ENCODE data around the gene SMIM41.
A peak's percentile ranks its signal among the peaks of the same experiment; 100 is the strongest.

The SMIM41 gene

GRCh38 chr12:52067081-52067374, 12.5 kb upstream of the SMIM41 start:
- Histone ChIP-seq H3K9me3 (ENCODE audit: control insufficient read depth in 2 of 2, low read length in 2 of 2) (no peaks in the 10 kb centered on the region), H3K4me3 (ENCODE audit: low read length in 2 of 2) (no peak overlapping the region), H3K27me3 (ENCODE audit: control insufficient read depth in 1 of 2, insufficient read depth in 2 of 2, low read length in 2 of 2) (no peaks in the 10 kb centered on the region), H3K9ac (ENCODE audit: low read length in 2 of 2) (no peak overlapping the region), H3K4me1 (ENCODE audit: control insufficient read depth, insufficient read depth, low read length) (peaks cover 36% of the 10 kb centered on the region), H3K36me3 (ENCODE audit: control insufficient read depth in 2 of 2, insufficient read depth in 2 of 2, low read length in 2 of 2) (no peaks in the 10 kb centered on the region), H3K27ac (ENCODE audit: low read length) (no peak overlapping the region)

DNA sequence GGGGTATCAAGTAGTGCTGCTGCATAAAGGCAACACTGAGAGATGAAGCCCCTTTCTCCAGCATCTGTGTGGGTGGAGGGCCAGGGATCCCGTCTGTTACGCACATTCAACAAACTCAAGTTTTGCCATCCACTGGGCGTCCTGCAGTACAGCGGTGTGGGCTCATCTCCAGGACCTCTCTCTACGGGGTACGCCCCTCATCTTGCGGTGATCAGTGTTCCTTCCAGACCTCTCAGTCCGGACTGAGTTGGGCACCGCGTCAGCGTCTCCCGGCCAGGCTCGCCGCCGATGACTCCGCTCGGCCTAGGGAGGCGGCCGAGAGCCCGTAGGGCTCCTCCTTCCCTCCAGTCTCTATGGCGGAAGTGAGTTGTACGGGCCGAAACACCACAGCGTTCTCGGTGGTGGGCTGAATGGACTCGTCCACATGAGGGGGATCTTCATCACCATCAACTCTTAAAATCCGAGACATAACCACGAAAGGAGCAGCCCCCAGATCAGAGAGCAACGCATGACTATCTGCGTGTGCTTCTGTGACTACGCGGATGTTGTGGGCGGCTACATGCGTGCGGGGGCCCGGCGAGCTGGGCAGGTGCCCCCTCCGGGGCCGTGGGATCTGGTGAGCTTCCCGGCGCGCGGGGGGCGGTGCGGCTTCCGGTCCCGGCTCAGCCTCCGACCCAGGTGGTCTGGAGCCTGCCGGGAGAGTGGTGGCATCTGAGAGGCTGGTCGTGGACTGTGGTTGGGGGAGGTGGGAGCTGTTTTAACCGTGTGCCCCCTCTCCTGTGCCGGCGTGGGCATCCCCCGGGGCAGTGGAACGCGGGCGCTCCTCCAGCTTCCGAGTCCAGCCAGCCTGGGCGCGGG, 9.9 kb upstream of the SMIM41 start, which contains the start of gene ATG101:
TSS of gene ATG101 (plus strand) at position 652 of the 858 bp plus-strand sequence. CDS start 3,673 bp downstream, outside the sequence.
- no peaks in the 10 kb centered on the region for H3K9me3 ChIP-seq (ENCODE audit: control insufficient read depth in 2 of 2, low read length in 2 of 2)
- H3K27me3 ChIP-seq (ENCODE audit: control insufficient read depth in 1 of 2, insufficient read depth in 2 of 2, low read length in 2 of 2) = no peaks in the 10 kb centered on the region
- H3K27ac ChIP-seq (ENCODE audit: low read length) = peak within 1 kb of the TSS; percentile 91
- H3K9ac ChIP-seq (ENCODE audit: low read length in 2 of 2) = peak within 1 kb of the TSS; percentile 86 to 87
- peak within 1 kb of the TSS; percentile 76 to 98 for H3K4me3 ChIP-seq (ENCODE audit: low read length in 2 of 2)
- peaks cover 23% of the 10 kb centered on the region for H3K4me1 ChIP-seq (ENCODE audit: control insufficient read depth, insufficient read depth, low read length)
- peaks cover 13 to 15% of the 10 kb centered on the region in 2 donors for H3K36me3 ChIP-seq (ENCODE audit: control insufficient read depth in 2 of 2, insufficient read depth in 2 of 2, low read length in 2 of 2)

DNA sequence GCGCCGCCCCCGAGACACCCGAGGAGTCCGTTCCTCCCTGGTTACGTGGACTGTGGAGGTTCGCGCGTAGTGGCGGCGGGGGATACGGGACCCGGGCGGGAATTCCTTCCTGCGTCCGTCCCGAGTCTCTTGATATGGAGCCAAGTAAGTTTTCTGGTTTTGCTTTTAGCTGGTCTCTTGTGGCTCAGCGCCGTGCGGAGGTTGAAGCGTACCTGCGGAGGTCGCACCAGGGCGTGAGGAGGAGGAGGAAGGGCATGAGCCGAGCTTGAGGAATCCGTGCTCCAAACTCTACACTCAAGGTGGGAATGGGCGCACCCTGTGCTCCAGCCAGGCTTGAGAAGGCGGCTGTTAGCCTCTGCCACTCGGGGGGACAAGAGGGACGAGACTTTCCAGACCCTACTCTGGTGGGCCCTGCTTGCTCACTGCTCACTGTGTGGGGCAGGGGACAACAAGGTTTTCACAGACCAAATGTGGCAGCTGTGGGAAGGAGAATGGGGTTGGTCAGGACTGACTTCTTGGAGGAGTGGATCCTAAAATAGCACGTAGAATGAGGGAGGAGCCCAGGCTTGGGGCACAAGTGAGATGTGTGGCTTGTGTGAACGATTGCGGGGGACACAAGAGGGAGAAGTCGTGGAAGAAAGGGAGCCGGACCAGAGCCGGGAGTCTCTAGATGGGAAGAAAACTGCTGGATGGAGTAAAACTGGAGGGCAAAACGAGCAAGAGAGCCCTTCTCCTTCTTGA, 9.1 kb upstream of the SMIM41 start:
- Histone ChIP-seq H3K27me3 (ENCODE audit: control insufficient read depth in 1 of 2, insufficient read depth in 2 of 2, low read length in 2 of 2) (no peaks in the 10 kb centered on the region), H3K4me1 (ENCODE audit: control insufficient read depth, insufficient read depth, low read length) (peaks cover 22% of the 10 kb centered on the region), H3K36me3 (ENCODE audit: control insufficient read depth in 2 of 2, insufficient read depth in 2 of 2, low read length in 2 of 2) (peaks cover 18 to 19% of the 10 kb centered on the region in 2 donors), H3K9ac (ENCODE audit: low read length in 2 of 2) (peak overlapping the region; percentile 86 to 87), H3K27ac (ENCODE audit: low read length) (peak overlapping the region; percentile 91), H3K9me3 (ENCODE audit: control insufficient read depth in 2 of 2, low read length in 2 of 2) (no peaks in the 10 kb centered on the region), H3K4me3 (ENCODE audit: low read length in 2 of 2) (peak overlapping the region; percentile 76 to 98)

GRCh38 chr12:52073531-52074381, 5.7 kb upstream of the SMIM41 start:
- Histone ChIP-seq H3K36me3 (ENCODE audit: control insufficient read depth in 2 of 2, insufficient read depth in 2 of 2, low read length in 2 of 2) (peaks cover 39 to 47% of the 10 kb centered on the region in 2 donors), H3K9me3 (ENCODE audit: control insufficient read depth in 2 of 2, low read length in 2 of 2) (no peaks in the 10 kb centered on the region), H3K27me3 (ENCODE audit: control insufficient read depth in 1 of 2, insufficient read depth in 2 of 2, low read length in 2 of 2) (no peaks in the 10 kb centered on the region), H3K4me3 (ENCODE audit: low read length in 2 of 2) (no peak overlapping the region), H3K9ac (ENCODE audit: low read length in 2 of 2) (no peak overlapping the region), H3K27ac (ENCODE audit: low read length) (no peak overlapping the region), H3K4me1 (ENCODE audit: control insufficient read depth, insufficient read depth, low read length) (peaks cover 22% of the 10 kb centered on the region)

DNA sequence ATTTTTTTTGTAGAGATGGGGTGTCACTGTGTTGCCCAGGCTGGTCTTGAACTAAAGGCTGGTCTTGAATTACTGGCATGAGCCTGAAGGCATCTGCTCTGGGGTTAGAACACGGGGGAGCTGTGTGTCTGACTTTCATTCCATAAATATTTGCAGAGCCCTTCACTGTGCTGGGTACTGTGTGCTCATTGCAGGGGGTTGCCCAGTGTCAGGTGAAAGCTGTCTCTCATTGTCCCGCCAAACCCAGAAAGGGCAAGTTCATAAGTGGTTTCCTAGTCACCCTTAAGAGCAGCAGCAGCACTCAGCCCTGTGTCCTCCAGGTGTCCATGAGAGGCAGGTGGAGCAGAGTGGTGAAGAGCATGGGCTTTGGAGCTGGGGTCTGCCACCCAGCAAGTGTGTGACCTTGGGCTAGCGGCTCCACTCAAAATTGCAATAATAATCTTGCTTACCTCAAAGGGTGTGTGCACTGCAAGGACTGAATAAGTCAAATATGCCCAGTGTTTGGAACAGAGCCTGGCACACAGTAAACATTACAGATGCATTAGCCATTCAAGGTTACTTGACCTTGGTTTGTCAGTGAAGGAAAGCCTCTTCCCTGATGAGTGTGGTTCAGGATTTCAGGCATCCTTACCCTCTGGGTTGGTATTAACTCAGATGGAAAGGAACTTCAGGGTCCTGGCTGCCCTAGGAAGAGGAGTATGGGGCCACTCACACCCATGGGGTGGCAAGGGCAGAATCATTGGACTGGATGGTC, 4.4 kb upstream of the SMIM41 start:
- Histone ChIP-seq H3K4me1 (ENCODE audit: control insufficient read depth, insufficient read depth, low read length) (peaks cover 14% of the 10 kb centered on the region), H3K4me3 (ENCODE audit: low read length in 2 of 2) (no peak overlapping the region), H3K9ac (ENCODE audit: low read length in 2 of 2) (peak overlapping the region in 1 of 2 donors; percentile 21), H3K27ac (ENCODE audit: low read length) (no peak overlapping the region), H3K27me3 (ENCODE audit: control insufficient read depth in 1 of 2, insufficient read depth in 2 of 2, low read length in 2 of 2) (no peaks in the 10 kb centered on the region), H3K9me3 (ENCODE audit: control insufficient read depth in 2 of 2, low read length in 2 of 2) (no peaks in the 10 kb centered on the region), H3K36me3 (ENCODE audit: control insufficient read depth in 2 of 2, insufficient read depth in 2 of 2, low read length in 2 of 2) (peaks cover 40 to 47% of the 10 kb centered on the region in 2 donors)

DNA sequence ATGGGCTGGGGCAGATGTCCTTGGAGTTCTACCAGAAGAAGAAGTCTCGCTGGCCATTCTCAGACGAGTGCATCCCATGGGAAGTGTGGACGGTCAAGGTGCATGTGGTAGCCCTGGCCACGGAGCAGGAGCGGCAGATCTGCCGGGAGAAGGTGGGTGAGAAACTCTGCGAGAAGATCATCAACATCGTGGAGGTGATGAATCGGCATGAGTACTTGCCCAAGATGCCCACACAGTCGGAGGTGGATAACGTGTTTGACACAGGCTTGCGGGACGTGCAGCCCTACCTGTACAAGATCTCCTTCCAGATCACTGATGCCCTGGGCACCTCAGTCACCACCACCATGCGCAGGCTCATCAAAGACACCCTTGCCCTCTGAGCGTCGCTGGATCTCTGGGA, 2.7 kb upstream of the SMIM41 start:
- Histone ChIP-seq H3K4me3 (ENCODE audit: low read length in 2 of 2) (no peak overlapping the region), H3K4me1 (ENCODE audit: control insufficient read depth, insufficient read depth, low read length) (peaks cover 10% of the 10 kb centered on the region), H3K36me3 (ENCODE audit: control insufficient read depth in 2 of 2, insufficient read depth in 2 of 2, low read length in 2 of 2) (peaks cover 40 to 47% of the 10 kb centered on the region in 2 donors), H3K27me3 (ENCODE audit: control insufficient read depth in 1 of 2, insufficient read depth in 2 of 2, low read length in 2 of 2) (no peaks in the 10 kb centered on the region), H3K9me3 (ENCODE audit: control insufficient read depth in 2 of 2, low read length in 2 of 2) (no peaks in the 10 kb centered on the region), H3K27ac (ENCODE audit: low read length) (no peak overlapping the region), H3K9ac (ENCODE audit: low read length in 2 of 2) (no peak overlapping the region)

DNA sequence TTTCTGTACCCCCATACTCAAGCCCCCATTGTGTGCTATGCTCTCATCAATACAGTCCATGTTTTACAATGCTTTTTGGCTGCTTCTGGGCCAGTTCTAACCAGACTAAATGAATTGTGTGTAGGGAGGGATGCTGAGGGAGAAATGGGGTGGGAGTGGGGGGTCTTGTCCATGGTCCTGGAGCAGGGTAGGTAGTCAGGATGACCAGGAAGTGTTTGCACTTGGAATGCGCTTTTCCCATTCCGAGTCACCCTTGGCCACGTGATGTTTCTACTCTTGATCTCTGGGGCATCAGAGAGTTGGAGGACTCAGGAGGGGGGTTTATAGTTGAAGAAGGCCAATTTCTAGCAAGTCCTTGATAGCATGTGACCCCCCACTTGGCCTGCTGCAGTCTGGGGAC, 1.2 kb upstream of the SMIM41 start:
- H3K9me3 ChIP-seq (ENCODE audit: control insufficient read depth in 2 of 2, low read length in 2 of 2) = no peaks in the 10 kb centered on the region
- no peak overlapping the region for H3K4me3 ChIP-seq (ENCODE audit: low read length in 2 of 2)
- H3K9ac ChIP-seq (ENCODE audit: low read length in 2 of 2) = no peak overlapping the region
- H3K27me3 ChIP-seq (ENCODE audit: control insufficient read depth in 1 of 2, insufficient read depth in 2 of 2, low read length in 2 of 2) = no peaks in the 10 kb centered on the region
- H3K36me3 ChIP-seq (ENCODE audit: control insufficient read depth in 2 of 2, insufficient read depth in 2 of 2, low read length in 2 of 2) = peaks cover 36 to 42% of the 10 kb centered on the region in 2 donors
- H3K27ac ChIP-seq (ENCODE audit: low read length) = no peak overlapping the region
- H3K4me1 ChIP-seq (ENCODE audit: control insufficient read depth, insufficient read depth, low read length) = peaks cover 17% of the 10 kb centered on the region

DNA sequence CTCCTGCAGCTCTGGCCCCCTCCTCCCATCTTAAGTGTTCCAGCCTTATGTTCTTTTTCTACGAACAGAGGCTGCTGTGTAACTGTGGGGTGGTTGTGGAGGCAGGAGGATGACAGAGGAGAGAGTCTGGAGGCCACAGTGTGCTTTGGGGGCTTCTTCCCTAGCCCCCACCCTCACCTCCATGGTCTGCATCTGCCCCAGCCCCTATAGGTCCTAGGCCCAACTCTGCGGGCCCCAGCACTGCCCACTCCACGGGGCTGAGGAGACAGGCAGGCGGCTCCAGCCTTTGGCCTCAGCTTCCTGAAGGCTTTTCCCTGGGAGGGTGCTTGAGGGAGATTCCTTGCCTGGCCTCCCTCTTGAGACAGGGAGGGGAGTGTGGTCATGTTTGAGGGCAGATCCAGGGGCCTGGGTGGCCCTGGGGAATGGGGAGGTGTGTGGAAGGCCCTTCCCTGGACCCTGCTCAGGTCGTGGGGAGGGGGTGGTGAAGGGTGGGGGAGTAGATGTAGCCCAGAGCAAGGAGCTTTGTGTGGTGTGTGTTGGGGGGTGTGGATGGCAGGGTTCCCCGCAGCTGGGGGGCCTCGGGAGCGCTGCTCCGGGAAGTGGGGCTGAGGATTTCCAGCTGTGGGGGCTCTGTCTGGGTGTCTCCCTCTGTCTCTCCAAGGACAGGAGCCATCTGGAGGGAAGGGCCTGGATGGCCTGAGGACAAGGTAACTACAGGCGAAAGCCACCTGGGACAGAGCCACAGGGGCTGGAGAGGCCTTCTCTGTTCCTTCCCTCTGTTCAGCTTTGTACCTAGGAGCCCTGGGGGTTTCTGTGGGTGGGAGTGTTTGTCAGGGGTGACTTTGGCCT, 1.1 kb downstream of the SMIM41 start:
- peak overlapping the region in 1 of 2 donors; percentile 29 for H3K4me3 ChIP-seq (ENCODE audit: low read length in 2 of 2)
- H3K9ac ChIP-seq (ENCODE audit: low read length in 2 of 2) = no peak overlapping the region
- peaks cover 19 to 25% of the 10 kb centered on the region in 2 donors for H3K36me3 ChIP-seq (ENCODE audit: control insufficient read depth in 2 of 2, insufficient read depth in 2 of 2, low read length in 2 of 2)
- H3K27me3 ChIP-seq (ENCODE audit: control insufficient read depth in 1 of 2, insufficient read depth in 2 of 2, low read length in 2 of 2) = peaks cover 0 to under 1% of the 10 kb centered on the region in 2 donors
- H3K27ac ChIP-seq (ENCODE audit: low read length) = no peak overlapping the region
- H3K9me3 ChIP-seq (ENCODE audit: control insufficient read depth in 2 of 2, low read length in 2 of 2) = no peaks in the 10 kb centered on the region
- peaks cover 18% of the 10 kb centered on the region for H3K4me1 ChIP-seq (ENCODE audit: control insufficient read depth, insufficient read depth, low read length)

DNA sequence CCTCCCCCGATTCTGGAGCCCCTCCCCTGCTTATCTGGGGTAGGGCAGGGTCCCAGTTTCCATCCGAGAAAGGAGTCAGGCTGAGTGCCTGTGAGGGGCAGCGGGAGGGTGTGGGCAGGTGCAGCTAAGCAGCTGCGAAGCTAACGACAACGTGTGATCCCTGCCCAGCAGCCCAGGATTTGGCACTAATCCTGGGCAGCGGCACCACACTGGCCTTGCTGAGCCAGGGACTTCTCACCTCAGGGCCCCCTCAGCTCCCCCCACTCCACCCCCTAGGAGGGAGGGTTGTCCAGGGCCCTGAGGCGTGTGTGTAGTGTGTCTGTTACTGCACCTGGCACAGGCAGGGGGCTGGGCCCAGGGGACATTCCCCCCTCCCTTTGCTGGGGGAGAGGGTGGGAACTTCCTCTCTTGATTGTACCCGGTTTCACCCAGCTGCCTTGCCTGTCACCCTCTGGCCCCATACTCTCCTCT, 1.8 kb downstream of the SMIM41 start:
- peaks cover 18% of the 10 kb centered on the region for H3K4me1 ChIP-seq (ENCODE audit: control insufficient read depth, insufficient read depth, low read length)
- H3K27ac ChIP-seq (ENCODE audit: low read length) = peak overlapping the region; percentile 24
- no peak overlapping the region for H3K4me3 ChIP-seq (ENCODE audit: low read length in 2 of 2)
- H3K36me3 ChIP-seq (ENCODE audit: control insufficient read depth in 2 of 2, insufficient read depth in 2 of 2, low read length in 2 of 2) = peaks cover 18 to 22% of the 10 kb centered on the region in 2 donors
- H3K9ac ChIP-seq (ENCODE audit: low read length in 2 of 2) = no peak overlapping the region
- H3K9me3 ChIP-seq (ENCODE audit: control insufficient read depth in 2 of 2, low read length in 2 of 2) = no peaks in the 10 kb centered on the region
- H3K27me3 ChIP-seq (ENCODE audit: control insufficient read depth in 1 of 2, insufficient read depth in 2 of 2, low read length in 2 of 2) = peaks cover 0 to 4% of the 10 kb centered on the region in 2 donors

All from stomach smooth muscle (tissue), 2 donors.